ENCODE measurements around the gene NCR3LG1.
A peak's percentile ranks its signal among the peaks of the same experiment; 100 is the strongest.

NCR3LG1 gene

GRCh38 chr11:17387254-17387653, 35.7 kb downstream of the NCR3LG1 start:
- no peak for DNase-seq (ENCODE audit: low read depth)

DNA sequence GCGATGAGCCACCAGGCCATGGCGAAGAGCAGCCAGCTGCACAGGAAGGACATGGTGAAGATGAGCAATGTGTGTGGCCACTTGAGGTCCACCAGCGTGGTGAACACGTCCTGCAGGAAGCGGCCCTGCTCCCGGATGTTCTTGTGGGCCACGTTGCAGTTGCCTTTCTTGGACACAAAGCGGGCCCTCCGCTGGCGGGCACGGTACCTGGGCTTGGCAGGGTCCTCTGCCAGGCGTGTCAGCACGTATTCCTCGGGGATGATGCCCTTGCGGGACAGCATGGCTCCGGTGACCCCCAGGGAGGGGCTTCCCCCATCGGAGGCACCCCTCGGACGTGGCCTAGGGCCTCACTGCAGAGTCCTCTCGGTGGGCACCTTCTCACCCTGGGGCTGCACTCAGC, 36.2 kb downstream of the NCR3LG1 start:
- no peak for TF ChIP-seq CTCF (conservative IDR thresholded peaks at IDR 0.05; ENCODE audit: low read depth, low read length)
- no peak overlapping the region for H3K4me3 ChIP-seq (ENCODE audit: low read depth, low read length)
- DNase-seq (ENCODE audit: low read depth), result no peak

More at GRCh38 chr11:17387254-17387653, 35.7 kb downstream of the NCR3LG1 start:
- TF ChIP-seq CTCF (conservative IDR thresholded peaks at IDR 0.05; ENCODE audit: low read depth, low read length), result no peak
- no peak overlapping the region for H3K4me3 ChIP-seq (ENCODE audit: low read depth, low read length)

- no peak for TF ChIP-seq CTCF (conservative IDR thresholded peaks at IDR 0.05; ENCODE audit: low read depth, low read length)
- peak within 1 kb of the TSS; percentile 43 for H3K4me3 ChIP-seq (ENCODE audit: low read depth, low read length)
These were observed 37.1 kb downstream of the NCR3LG1 start, which contains the start of gene KCNJ11 for GRCh38 chr11:17388609-17389210. KCNJ11 (minus strand) TSS chr11:17388659; CDS start chr11:17388091, 568 bp downstream.

DNA sequence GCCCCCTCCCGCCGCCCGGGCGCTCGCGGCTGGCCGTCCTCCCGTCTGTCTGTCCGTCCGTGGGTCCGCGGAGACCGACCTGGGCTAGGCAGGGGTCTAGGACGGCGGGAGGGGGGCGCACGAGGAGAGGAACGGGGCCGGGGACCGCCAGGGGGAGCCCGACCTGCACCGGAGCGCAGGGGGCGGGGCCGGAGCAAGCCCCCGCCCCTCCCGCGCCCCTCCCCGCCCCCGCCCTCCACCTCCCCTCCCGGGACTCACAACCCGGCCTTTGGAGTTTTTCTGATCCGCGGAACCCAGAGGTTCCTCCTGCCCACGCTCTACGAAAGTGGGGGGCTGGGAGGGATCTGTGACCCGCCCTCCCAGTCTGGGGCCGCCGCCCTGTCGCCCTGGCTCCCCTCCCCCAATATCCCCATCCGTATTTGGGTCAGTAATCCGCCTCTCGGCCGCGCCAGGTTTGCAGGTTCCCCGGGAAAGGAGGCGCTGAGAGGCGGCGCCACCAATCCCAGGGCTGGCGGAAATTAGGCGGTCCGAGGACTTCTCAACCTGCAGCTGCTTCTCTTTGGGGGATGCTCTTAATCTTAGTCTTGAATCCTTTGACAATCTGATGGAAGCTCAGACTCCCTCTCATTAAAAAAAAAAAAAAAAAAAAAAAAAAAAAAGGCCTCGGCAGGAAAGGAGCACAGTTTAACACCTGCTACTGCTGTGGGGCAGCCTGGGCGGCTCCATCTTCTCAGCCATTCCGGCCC, 37.8 kb downstream of the NCR3LG1 start:
- peak; percentile 38 for DNase-seq (ENCODE audit: low read depth)

More at GRCh38 chr11:17388609-17389210, 37.1 kb downstream of the NCR3LG1 start, which contains the start of gene KCNJ11:
- no peak for DNase-seq (ENCODE audit: low read depth)

GRCh38 chr11:17389957-17390649, 38.5 kb downstream of the NCR3LG1 start:
- DNase-seq (ENCODE audit: low read depth), result no peak
- no peak overlapping the region for H3K4me3 ChIP-seq (ENCODE audit: low read depth, low read length)
- no peak for TF ChIP-seq CTCF (conservative IDR thresholded peaks at IDR 0.05; ENCODE audit: low read depth, low read length)

More for the DNA sequence above, 37.8 kb downstream of the NCR3LG1 start:
- H3K4me3 ChIP-seq (ENCODE audit: low read depth, low read length), result peak overlapping the region; percentile 43
- TF ChIP-seq CTCF (conservative IDR thresholded peaks at IDR 0.05; ENCODE audit: low read depth, low read length), result peak; percentile 49

GRCh38 chr11:17391493-17392355, 40.1 kb downstream of the NCR3LG1 start:
- DNase-seq (ENCODE audit: low read depth), result no peak
- H3K4me3 ChIP-seq (ENCODE audit: low read depth, low read length), result no peak overlapping the region
- no peak for TF ChIP-seq CTCF (conservative IDR thresholded peaks at IDR 0.05; ENCODE audit: low read depth, low read length)

Data from choroid plexus epithelial cell (primary cell).